ENCODE data around the gene ZNF385B. TPM values are rescaled to one million over a fixed set of nuclear protein-coding genes. Genes with fewer than 3 reads are reported as not detected.

ZNF385B gene
- polyA plus RNA-seq, 1 donor from 2014 or later: 0.31 TPM

- no peak for TF ChIP-seq MXI1 (conservative IDR thresholded peaks at IDR 0.05; ENCODE audit: poor library complexity, severe bottlenecking)
- Histone ChIP-seq H3K9me2 (ENCODE audit: insufficient read depth, low read length) (no peaks in the 10 kb centered on the region), H3K4me3 (ENCODE audit: low read length) (no peak overlapping the region), H3K9ac (ENCODE audit: low read length) (no peak overlapping the region), H3K79me2 (replicated peaks; ENCODE audit: insufficient read depth, low read length) (no peaks in the 10 kb centered on the region), H2AFZ (ENCODE audit: low read depth, low read length) (no peak overlapping the region), H4K20me1 (ENCODE audit: insufficient read depth) (no peaks in the 10 kb centered on the region), H3K9me3 (ENCODE audit: low read length) (no peaks in the 10 kb centered on the region), H3K27me3 (ENCODE audit: insufficient read depth, low read depth, low read length) (peaks cover 26% of the 10 kb centered on the region), H3K4me2 (ENCODE audit: low read length) (no peak overlapping the region), H3F3A (ENCODE audit: insufficient read depth, low read length, poor library complexity, severe bottlenecking) (no peaks in the 10 kb centered on the region), H3K36me3 (ENCODE audit: insufficient read depth, low read length) (no peaks in the 10 kb centered on the region), H3K27ac (ENCODE audit: low read length) (no peak overlapping the region)
Measured at GRCh38 chr2:179856205-179856604, 5.2 kb downstream of the ZNF385B start.

- H3K36me3 ChIP-seq (ENCODE audit: insufficient read depth, low read length): no peaks in the 10 kb centered on the region
- no peak overlapping the region for H3K4me3 ChIP-seq (ENCODE audit: low read length)
- H3F3A ChIP-seq (ENCODE audit: insufficient read depth, low read length, poor library complexity, severe bottlenecking): no peaks in the 10 kb centered on the region
- H3K9me3 ChIP-seq (ENCODE audit: low read length): no peaks in the 10 kb centered on the region
- no peaks in the 10 kb centered on the region for H4K20me1 ChIP-seq (ENCODE audit: insufficient read depth)
- H3K9ac ChIP-seq (ENCODE audit: low read length): no peak overlapping the region
- no peak overlapping the region for H2AFZ ChIP-seq (ENCODE audit: low read depth, low read length)
- no peaks in the 10 kb centered on the region for H3K9me2 ChIP-seq (ENCODE audit: insufficient read depth, low read length)
- no peak overlapping the region for H3K27ac ChIP-seq (ENCODE audit: low read length)
- H3K79me2 ChIP-seq (replicated peaks; ENCODE audit: insufficient read depth, low read length): no peaks in the 10 kb centered on the region
- no peak overlapping the region for H3K4me2 ChIP-seq (ENCODE audit: low read length)
- peaks cover 23% of the 10 kb centered on the region for H3K27me3 ChIP-seq (ENCODE audit: insufficient read depth, low read depth, low read length)
- TF ChIP-seq EP300 (conservative IDR thresholded peaks at IDR 0.05; ENCODE audit: poor library complexity, severe bottlenecking): no peak
- TF ChIP-seq EZH2 (IDR thresholded peaks at IDR 0.05; ENCODE audit: borderline replicate concordance, insufficient read depth, low read length, poor library complexity, severe bottlenecking): no peak
- TF ChIP-seq, protein P1, sequence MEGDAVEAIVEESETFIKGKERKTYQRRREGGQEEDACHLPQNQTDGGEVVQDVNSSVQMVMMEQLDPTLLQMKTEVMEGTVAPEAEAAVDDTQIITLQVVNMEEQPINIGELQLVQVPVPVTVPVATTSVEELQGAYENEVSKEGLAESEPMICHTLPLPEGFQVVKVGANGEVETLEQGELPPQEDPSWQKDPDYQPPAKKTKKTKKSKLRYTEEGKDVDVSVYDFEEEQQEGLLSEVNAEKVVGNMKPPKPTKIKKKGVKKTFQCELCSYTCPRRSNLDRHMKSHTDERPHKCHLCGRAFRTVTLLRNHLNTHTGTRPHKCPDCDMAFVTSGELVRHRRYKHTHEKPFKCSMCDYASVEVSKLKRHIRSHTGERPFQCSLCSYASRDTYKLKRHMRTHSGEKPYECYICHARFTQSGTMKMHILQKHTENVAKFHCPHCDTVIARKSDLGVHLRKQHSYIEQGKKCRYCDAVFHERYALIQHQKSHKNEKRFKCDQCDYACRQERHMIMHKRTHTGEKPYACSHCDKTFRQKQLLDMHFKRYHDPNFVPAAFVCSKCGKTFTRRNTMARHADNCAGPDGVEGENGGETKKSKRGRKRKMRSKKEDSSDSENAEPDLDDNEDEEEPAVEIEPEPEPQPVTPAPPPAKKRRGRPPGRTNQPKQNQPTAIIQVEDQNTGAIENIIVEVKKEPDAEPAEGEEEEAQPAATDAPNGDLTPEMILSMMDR (IDR thresholded peaks at IDR 0.05; ENCODE audit: poor library complexity, severe bottlenecking): no peak
- TF ChIP-seq RAD21 (conservative IDR thresholded peaks at IDR 0.05): no peak
- TF ChIP-seq MXI1 (conservative IDR thresholded peaks at IDR 0.05; ENCODE audit: poor library complexity, severe bottlenecking): no peak
- no peak for TF ChIP-seq SMC3 (conservative IDR thresholded peaks at IDR 0.05; ENCODE audit: poor library complexity)
Measured at GRCh38 chr2:179855673-179856072, 5.7 kb downstream of the ZNF385B start.

DNA sequence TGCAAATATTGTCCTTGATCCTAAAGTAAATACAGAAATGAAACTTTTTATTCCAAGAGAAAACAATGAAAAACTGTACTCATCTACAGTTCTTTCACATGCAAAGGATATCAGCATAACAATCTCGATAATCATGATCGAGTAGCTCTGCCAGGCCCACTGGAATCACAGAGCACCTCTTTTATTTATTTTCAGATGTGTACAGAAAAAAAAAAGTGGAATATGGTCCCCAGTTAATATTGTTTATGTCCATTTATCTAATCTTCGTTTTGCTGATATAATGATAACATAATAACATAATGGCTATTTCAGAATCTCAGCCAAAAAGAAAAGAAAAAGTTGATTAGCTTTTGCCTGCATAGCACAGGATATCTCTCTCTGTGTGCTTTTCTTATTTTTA lies 6.5 kb downstream of the ZNF385B start:
- Histone ChIP-seq H3K4me3 (ENCODE audit: low read length) (no peak overlapping the region), H3K79me2 (replicated peaks; ENCODE audit: insufficient read depth, low read length) (no peaks in the 10 kb centered on the region), H3K36me3 (ENCODE audit: insufficient read depth, low read length) (no peaks in the 10 kb centered on the region), H3K27me3 (ENCODE audit: insufficient read depth, low read depth, low read length) (peaks cover 15% of the 10 kb centered on the region), H4K20me1 (ENCODE audit: insufficient read depth) (no peaks in the 10 kb centered on the region), H3F3A (ENCODE audit: insufficient read depth, low read length, poor library complexity, severe bottlenecking) (no peaks in the 10 kb centered on the region), H3K9ac (ENCODE audit: low read length) (no peak overlapping the region), H3K9me2 (ENCODE audit: insufficient read depth, low read length) (no peaks in the 10 kb centered on the region), H3K27ac (ENCODE audit: low read length) (no peak overlapping the region), H2AFZ (ENCODE audit: low read depth, low read length) (no peak overlapping the region), H3K4me2 (ENCODE audit: low read length) (no peak overlapping the region), H3K9me3 (ENCODE audit: low read length) (no peaks in the 10 kb centered on the region)
- TF ChIP-seq EP300 (conservative IDR thresholded peaks at IDR 0.05; ENCODE audit: poor library complexity, severe bottlenecking) (no peak), POLR2AphosphoS5 (IDR thresholded peaks at IDR 0.05) (no peak), TAF1 (IDR thresholded peaks at IDR 0.05; ENCODE audit: low read depth) (no peak), SMC3 (conservative IDR thresholded peaks at IDR 0.05; ENCODE audit: poor library complexity) (no peak), RAD21 (conservative IDR thresholded peaks at IDR 0.05) (no peak), MXI1 (conservative IDR thresholded peaks at IDR 0.05; ENCODE audit: poor library complexity, severe bottlenecking) (no peak), EZH2 (IDR thresholded peaks at IDR 0.05; ENCODE audit: borderline replicate concordance, insufficient read depth, low read length, poor library complexity, severe bottlenecking) (no peak)
- TF ChIP-seq, protein P2, sequence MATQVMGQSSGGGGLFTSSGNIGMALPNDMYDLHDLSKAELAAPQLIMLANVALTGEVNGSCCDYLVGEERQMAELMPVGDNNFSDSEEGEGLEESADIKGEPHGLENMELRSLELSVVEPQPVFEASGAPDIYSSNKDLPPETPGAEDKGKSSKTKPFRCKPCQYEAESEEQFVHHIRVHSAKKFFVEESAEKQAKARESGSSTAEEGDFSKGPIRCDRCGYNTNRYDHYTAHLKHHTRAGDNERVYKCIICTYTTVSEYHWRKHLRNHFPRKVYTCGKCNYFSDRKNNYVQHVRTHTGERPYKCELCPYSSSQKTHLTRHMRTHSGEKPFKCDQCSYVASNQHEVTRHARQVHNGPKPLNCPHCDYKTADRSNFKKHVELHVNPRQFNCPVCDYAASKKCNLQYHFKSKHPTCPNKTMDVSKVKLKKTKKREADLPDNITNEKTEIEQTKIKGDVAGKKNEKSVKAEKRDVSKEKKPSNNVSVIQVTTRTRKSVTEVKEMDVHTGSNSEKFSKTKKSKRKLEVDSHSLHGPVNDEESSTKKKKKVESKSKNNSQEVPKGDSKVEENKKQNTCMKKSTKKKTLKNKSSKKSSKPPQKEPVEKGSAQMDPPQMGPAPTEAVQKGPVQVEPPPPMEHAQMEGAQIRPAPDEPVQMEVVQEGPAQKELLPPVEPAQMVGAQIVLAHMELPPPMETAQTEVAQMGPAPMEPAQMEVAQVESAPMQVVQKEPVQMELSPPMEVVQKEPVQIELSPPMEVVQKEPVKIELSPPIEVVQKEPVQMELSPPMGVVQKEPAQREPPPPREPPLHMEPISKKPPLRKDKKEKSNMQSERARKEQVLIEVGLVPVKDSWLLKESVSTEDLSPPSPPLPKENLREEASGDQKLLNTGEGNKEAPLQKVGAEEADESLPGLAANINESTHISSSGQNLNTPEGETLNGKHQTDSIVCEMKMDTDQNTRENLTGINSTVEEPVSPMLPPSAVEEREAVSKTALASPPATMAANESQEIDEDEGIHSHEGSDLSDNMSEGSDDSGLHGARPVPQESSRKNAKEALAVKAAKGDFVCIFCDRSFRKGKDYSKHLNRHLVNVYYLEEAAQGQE (IDR thresholded peaks at IDR 0.05; ENCODE audit: borderline replicate concordance): no peak
- TF ChIP-seq, protein P1 (IDR thresholded peaks at IDR 0.05; ENCODE audit: poor library complexity, severe bottlenecking): no peak

Measured in neural cell (in vitro differentiated cells).